GM19455 (cell line): ENCODE measurements around the gene NFIB.

Experiments
- ATAC-seq: cut with Tn5 transposase; IDR thresholded peaks from one replicate; pipeline ENCODE4 v1.9.1; 2021; ENCODE audit not compliant: unreplicated experiment

The NFIB gene

DNA sequence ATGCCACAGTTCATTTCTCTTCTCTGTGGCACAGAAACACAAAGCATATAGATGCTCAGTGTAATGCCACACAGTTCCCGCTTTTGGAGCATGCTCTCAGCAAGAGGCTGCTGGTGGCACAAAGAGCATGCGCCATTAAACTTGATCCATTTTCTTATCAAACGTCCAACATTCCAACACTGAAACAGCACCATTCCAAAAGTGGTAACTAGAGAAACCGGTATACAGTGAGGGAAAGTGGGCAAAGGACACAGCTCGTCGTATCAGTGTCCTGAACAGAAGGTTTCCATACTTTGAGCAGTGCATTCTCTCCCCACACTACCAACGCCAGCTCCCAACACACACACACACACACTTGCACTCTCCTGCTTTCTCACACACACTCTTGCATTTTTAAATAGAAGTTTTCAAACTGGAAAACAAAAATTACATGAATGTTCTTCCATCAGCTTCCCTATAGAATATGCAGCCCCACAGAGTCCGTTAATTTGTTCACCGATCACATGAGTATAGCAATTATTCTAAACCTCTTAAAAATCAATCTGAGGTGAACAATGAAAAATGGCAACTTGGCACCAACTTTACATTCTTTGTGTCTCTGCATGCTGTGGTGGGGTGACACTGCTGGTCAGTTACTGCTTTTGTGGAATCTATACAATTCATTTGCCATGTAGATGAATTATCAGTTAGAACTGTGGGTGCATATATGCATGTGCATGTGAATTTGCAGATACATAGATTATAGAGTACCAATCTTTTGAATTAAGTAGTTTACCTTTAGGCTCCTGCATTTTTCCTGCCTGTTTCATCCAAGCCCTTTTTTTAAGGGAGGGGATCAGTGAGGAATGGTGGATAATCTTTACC lies 5.7 kb downstream of the NFIB start:
- no peak for ATAC-seq

DNA sequence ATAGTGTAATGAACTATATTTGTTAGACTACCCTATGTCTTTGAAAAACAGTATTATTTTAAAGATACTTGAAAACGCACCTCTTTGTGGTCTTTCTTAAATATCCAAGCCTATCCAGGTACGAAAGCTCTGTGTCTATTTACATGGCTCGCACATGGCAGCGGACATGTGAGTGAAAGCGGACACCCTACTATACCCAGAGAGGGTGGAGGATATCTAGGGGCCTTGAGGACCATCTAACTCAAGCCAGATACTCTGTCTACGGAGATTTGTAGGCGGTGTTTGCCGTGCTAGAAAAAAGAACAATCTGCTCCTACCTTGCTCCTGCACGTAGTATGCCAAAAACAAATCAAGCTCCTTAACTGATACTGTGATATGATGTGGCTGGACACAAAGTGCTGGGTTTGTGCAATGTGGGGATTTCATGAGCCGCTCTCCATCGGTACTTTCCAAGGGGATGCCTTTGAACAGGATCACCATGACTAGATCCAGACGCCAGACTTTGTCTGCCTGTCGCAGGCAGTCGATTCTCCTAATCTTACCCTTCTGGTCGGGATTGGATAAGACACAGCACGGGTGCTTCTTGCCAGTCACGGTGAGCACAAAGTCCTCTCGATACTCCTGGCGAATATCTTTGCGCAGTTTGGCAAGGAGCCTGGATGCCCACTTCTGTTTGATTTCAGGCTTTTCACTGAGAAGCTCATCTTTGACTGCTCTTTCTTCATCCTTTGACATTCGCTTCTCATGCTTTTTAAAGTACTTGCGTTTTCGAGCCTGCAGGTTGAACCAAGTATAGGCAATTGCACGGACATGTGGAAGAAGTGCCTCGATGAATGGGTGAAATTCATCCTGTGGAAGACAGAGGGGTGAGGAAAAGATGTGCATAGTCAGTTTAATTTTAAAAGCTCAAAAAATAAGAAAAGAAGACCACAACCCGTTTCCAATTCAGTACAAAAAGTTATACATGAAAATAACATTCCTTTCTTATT lies 7.0 kb downstream of the NFIB start:
- ATAC-seq, result no peak

DNA sequence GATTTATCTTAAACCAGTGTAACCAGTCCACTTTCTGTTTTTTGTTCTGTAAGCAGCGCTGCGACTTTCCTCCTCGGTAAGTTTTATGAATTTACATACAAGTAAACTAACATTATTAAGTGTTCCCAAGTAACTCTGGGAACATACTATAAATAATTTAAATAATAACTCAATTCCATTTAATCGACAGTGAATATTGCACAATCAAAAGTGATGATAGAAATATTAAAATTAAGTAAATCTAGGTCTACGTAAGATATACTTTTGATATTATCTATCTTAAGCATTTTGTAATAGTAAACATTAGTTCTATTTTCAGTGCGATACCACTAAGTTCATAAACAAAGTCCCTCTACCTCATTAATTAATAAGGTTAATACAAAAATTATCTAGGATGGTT lies 7.8 kb downstream of the NFIB start:
- ATAC-seq, result no peak

DNA sequence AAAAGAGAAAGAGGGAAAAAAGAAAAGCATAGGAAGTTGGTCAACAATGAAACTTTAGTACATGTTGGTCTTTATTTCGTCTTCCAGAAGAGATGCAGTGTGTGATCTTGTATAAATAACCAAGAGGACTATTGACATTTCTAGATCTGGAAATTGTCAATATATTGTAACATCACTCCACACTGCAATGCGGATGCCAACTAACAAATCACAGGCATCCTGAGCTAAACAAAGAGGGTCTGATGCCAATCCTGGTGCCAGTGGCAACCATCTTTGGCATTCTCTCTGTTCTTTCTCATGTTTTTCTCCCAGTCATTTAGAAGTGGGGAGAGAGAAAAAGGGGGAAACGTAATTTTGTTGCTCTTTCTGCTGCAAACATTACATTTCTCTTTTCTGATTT lies 9.7 kb downstream of the NFIB start:
- ATAC-seq, result no peak

DNA sequence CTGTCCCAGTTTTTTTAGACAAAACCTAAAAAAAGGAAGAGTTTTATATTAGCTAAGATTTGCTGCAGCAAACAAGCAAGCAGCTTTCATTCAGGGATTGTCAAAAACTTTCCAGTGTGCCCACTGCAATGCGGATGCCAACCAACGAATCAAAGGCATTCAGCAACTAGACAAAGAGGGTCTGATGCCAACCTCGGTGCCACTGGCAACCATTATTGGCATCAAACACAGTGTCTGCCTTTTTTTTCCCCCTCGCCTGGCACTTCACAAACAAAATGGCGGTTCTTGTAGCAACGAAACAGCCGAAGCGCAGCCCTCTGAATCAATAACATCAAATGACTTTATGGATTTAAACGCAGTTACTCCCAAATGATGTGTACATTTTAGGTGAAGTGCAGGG lies 10.4 kb downstream of the NFIB start:
- ATAC-seq, result no peak

DNA sequence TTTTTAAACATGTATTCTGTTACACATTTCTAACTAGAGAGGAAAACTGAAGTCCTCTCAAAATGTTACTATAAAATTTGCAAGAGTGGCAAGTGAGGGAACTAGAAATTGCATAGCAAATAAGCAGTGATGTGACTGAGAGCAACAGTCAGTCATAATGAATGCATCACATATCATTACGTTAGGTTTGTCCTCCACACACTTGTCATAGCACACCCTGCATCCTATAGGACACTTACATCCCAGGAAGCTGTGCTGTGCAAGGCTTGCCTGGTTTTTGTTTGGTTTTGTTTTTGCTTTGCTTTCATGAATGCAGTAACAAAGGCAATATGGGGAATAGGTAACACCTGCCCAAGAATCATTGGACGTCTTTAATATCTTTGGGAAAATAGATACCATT lies 10.8 kb downstream of the NFIB start:
- ATAC-seq, result no peak

DNA sequence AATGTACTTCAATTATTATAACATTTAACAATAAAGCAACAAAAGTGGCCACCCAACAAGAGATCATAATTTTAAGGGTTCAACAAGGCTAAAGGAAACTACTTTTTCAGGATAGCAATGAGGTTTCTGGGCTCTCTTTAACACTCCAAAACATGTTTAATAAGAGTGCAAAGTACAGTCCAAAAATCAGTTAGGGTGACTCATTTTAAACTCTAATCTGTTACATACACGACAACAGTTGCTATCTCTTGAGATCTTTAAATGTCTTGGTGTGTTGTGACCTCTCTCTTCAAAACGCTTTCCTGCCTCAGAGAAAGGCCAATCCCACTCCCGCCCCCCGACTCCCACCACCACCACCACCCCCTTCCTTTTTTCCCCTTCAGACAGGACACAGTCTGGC lies 11.5 kb downstream of the NFIB start:
- ATAC-seq, result no peak

DNA sequence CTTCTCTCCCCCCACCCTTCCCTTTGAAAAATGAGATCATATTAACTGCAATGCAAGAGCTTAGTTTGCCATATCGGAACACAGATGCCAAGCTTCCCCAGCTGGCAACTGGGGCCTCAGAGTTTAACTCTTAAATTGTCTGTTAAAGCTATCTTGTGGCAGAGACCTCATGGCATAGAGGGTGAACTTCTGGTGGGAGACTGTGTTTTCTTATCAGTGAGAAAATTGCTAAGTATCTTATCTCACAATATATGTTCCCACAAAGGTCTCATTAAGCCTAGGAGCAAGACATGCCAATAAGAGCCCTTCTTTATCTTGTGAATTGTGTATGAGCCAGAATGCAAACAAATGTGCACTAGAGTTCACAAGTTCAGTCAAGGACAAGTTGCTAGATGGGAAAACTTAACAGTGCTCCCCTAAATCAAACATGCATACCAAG lies 12.3 kb downstream of the NFIB start:
- ATAC-seq, result no peak

DNA sequence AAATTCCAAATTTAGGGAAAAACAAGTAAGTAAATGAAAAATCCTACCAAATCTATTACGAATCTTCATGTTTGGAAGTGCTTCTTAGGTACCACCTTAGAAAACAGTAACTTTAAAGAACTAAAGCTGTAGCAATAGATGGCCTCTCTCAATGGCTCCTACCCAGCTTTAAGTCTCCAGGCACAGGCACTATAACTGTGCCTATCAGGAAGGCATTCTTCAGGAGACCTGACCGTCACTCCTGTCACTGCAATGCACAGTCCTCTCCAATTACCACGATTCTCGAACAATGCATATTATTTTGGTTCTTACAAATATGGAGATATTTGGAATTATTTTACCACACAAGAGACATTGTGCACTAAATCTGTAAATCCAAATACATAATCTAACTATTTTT lies 12.9 kb downstream of the NFIB start:
- ATAC-seq, result no peak

DNA sequence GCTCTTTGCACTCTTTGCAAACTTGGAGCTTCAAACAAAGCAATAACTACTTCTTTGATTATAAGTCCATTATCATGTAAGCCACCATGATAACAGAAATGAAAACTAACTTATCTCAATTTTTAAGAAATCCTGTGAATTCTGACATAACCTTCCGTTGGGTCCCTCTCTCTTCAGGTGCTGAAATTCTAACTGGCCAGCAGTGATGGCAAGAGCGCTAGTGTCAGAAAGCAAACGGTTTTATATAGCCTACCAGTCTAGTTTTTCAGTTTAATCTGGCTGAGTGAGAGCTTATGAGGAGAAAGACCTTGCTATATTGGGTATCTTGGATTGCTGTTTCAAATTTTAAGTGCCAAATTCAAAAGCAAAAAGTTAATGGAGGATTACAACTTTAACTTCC lies 13.4 kb downstream of the NFIB start:
- no peak for ATAC-seq

DNA sequence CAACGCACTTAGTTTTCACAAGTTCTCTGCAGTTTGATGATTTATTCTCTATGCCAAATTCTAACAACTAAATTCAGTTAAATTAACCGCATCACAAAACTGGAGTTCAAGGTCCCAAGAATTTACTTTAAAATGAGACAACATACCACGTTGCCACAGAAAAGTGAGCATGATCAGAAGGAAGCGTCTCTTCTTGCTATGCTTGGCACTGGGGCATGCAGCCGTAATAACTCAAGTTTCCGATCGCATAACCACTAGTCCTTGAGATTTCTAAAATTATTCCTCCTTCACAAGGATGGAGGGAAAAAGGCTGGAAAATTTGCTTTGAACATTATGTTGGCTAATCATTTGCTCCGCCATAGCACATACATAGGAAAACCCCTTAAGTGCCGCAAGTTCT lies 13.9 kb downstream of the NFIB start:
- ATAC-seq, result no peak

DNA sequence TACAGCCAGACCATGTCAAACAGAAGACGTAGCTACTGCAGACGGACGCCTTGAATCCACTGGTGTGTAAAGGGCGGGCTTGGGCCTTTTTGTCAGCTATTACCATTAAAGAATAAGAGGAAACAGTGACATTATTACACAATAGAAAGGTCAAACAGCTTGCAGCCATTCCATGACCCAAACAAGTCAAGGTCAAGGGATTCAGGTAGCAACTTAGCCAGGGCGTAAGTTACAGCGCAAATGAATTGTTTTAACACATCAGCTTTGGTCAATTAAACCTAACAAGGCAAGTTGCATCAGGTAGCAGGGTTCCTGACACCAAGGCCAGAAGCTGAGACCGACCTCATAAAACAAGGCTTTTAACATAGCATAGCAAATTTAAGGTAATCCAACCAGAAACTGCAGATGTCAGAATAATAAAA lies 15.3 kb downstream of the NFIB start:
- ATAC-seq, result no peak

DNA sequence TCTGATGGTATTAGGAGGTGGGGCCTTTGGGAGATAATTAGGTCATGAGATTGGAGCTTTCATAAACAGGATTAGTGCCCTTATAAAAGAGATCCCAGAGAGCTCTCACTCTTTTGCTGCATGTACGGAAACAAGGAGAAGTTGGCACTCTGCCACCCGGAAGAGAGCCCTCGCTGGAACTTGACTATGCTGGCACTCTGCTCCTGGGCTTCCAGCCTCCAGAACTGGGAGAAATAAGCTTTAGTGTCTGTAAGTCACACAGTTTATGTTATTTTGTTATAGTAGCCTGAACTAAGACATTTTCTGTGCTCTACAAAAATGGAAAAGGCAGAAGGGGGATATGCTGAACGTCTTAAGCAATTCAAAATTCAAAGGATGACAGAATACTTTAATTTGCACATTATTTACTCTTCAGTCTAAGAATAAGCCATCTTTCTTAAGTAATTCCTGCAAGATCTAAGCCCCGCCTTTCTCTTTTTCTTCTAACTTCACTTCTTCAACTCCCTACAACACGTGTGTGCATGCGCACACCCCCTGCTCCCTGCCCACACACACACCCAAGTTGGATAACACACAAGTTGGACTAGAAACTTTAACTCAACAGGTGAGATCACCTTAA lies 17.3 kb downstream of the NFIB start:
- no peak for ATAC-seq

DNA sequence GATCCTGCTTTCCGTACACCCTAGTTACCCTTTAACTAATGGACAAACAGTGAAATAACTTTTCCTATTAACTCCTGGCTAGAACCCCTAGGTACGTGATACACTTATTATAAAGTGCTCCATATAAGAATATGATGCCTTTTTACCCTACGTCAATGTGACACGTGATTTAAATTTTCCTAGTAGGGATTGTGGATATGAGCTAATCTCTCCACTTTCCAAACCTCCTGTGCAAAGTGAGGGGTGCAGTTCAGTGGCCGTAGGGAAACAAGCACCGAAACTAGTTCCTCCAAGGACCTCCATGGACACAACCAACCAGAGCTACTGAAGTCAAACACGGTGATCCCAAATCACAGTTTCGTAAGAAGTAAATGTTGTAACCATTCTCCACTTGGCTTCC lies 19.3 kb downstream of the NFIB start:
- no peak for ATAC-seq

DNA sequence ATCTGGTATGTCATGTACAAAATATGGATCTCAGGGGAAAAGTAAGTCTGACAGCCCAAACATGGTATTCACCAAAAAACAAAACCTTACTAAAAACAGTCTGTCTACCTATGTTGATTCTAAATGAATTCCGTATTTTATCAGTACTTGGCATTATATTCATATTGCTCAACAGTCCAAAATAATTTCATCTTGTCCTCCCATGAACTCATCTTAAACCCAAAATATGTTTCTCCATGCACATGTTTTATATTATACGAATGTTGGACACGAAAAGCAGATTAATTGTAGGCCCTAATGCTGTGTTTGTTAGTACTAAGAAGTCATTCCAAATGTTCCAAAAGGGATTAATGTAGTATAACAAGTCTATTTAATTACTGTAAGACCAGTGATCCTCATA lies 20.1 kb downstream of the NFIB start:
- ATAC-seq, result no peak

DNA sequence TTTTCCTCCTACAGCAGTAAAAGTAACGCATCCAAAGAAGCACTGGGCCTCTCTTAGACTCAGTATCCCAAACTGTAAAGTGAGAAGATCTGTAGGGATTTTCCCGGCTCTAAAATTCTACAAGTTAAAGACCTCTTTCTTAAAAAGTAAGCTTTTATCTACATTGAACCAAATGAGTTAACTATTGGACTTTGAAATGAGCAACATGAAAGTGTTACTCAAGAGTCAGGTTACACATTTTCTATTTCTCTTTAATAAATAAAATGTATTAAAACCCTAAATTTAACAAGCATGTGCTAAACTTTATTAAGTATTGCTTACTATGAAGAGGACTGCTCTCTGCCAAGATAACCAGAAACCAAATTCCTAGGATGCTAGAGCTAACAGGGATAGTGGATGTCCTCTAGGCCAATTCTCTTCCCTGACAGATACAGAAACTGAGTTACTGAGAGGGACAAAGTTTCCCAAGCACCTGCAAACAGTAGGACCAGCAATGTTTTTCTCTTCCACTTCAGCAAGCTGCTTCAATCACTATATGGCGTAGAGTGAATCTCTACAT lies 21.7 kb downstream of the NFIB start:
- no peak for ATAC-seq

DNA sequence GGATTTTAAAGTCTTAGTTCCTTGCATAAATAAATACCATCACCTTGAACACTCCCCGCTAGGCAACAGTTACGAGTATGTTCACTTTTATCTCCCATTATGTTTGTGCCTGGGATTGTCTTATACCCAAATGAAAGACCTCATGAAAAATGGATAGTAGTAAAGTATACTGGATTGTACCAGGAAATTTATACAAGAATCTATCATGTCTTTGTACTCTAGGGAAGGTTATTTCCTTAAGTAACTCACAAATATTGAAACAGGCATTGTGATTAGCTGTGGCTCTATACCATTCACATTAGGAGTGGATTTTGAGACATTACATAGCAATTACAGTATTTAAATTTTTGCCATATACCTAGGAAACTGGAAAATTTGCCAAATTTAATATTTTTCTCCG lies 24.0 kb downstream of the NFIB start:
- no peak for ATAC-seq

DNA sequence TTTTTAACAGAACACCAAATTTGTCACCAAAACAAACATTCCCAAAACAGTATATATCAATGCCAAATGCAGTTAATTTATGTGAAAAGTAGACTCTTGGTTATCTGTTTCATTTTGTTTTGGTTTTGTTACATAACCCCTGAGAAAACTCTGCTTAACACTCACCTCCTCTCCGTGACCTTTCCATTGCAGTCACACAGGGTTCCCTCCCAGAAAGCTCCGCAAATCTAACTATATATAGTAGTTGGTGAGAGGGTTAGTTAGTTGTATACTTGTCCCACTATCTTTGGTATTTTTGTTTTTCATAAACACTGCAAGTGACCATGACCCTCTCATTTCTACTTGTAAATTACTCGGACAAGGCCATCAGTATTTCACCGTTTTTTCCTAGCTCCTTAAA lies 25.5 kb downstream of the NFIB start:
- ATAC-seq, result no peak

DNA sequence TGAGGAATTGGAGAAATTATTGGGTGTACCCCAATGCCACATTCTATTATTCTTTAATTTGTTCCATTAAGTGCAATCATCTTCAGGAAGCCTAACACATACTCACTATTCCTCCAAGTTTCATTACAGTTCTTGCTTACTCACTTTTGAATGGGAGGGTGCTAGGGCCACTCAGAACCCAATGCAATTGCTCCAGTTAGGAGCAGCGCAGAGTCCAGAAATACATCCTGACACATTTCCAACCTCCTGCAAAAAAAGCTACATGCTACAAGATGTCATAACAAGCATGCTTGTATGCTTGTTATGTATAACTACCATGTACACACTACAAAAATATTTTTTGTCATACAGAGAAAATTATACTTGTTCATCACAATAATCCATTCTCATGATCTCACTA lies 27.8 kb downstream of the NFIB start:
- ATAC-seq, result no peak

DNA sequence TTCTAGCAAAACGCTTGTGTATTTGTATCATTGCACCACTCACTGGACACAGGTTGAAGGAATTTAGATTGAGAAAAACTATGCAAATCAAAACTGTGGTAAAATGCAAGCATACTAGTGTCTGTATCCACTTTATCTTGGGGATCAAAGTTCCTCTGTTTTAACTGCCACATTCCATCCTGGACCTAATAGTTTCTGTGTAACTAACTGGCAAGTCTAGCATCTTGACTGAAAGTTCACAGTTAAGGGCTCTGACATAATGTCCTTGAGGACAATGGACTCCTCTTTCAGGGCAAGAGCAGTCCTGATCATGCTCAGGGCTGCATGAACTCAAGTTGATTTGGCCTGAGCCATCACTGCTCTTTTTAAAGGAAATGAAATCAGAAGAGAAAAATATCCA lies 30.7 kb downstream of the NFIB start:
- ATAC-seq, result no peak

DNA sequence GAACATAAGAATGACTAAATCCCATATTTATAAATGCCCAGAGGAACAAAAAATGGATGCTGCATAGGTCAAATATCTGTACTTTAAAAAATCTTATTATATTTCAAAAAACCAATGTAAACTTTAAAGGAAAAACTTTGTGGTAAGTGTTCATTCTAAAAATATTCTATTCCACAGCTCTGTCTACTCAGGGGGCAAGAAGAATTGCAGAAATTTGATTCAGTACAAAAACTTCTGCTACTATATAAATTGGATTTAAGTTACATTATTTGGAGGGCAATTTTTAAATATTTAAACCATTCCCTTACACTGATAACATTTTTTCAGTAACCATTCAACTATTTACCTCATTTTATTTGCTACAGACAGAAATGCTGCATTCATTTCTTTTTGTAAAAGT lies 32.1 kb downstream of the NFIB start:
- ATAC-seq, result no peak
